IMR-90 (cell line): ENCODE data around the gene ZNF670. TPM values are rescaled to one million over a fixed set of nuclear protein-coding genes. Genes with fewer than 3 reads are reported as not detected.

ENCODE experiments used
- ATAC-seq: fragments of 200-7000 bp; cut with Tn5 transposase; 2 replicates; pipeline ENCODE4 v1.9.1; 2020; ENCODE audit warnings: low read depth, mild to moderate bottlenecking, moderate library complexity
- BruUV-seq: library from RNA; stranded (reverse); fragments of 400-500 nt; replicated peaks from 2 replicates; lab custom pipeline; 2021; lab: Mats Ljungman, UMichigan
- CTCF ChIA-PET: fragments of 300-600 bp; formaldehyde crosslinking; extraction: SDS; loops from one replicate; lab custom pipeline; 2021; ENCODE audit warnings: antibody characterized with exemption; lab: Yijun Ruan, JAX
- POLR2A ChIA-PET: fragments of 300-600 bp; sonication (Branson Sonifier 250); formaldehyde crosslinking; loops from one replicate; lab custom pipeline; 2022; ENCODE audit warnings: antibody characterized with exemption; ENCODE audit not compliant: unreplicated experiment; lab: Charles Lee
- DNase-seq: peaks from one replicate; pipeline ENCODE4 v3.0.0; 2013
- H2AFZ ChIP-seq: replicated peaks from 2 replicates; pipeline ENCODE3; 2013; ENCODE audit warnings: low read length, mild to moderate bottlenecking; ENCODE audit not compliant: poor library complexity
- H2AK5ac ChIP-seq: 2 replicates; pipeline ENCODE4 v1.6.1; 2013; ENCODE audit warnings: low read depth, low read length, inconsistent platforms
- H2AK9ac ChIP-seq: replicated peaks from 2 replicates; pipeline ENCODE3; 2013; ENCODE audit warnings: mild to moderate bottlenecking, low read depth, low read length, moderate library complexity; ENCODE audit not compliant: poor library complexity
- H2BK120ac ChIP-seq: 2 replicates; pipeline ENCODE4 v1.6.1; 2013; ENCODE audit warnings: low read depth, low read length, inconsistent platforms
- H2BK15ac ChIP-seq: 3 replicates; pipeline ENCODE4 v1.6.1; 2013; ENCODE audit warnings: low read depth, low read length, inconsistent platforms
- H2BK20ac ChIP-seq: 2 replicates; pipeline ENCODE4 v1.6.1; 2013; ENCODE audit warnings: low read depth, mild to moderate bottlenecking, inconsistent platforms, low read length, moderate library complexity
- H2BK5ac ChIP-seq: 2 replicates; pipeline ENCODE4 v1.6.1; 2013; ENCODE audit warnings: mild to moderate bottlenecking, low read depth, low read length, inconsistent platforms; ENCODE audit not compliant: poor library complexity, severe bottlenecking
- H3K14ac ChIP-seq: replicated peaks from 2 replicates; pipeline ENCODE4 v1.6.1; 2013; ENCODE audit warnings: low read depth, low read length, inconsistent platforms
- H3K18ac ChIP-seq: 2 replicates; pipeline ENCODE4 v1.6.1; 2013; ENCODE audit warnings: low read depth, low read length, control low read depth
- H3K23ac ChIP-seq: 2 replicates; pipeline ENCODE4 v1.6.1; 2013; ENCODE audit warnings: low read depth, low read length, inconsistent platforms
- H3K27ac ChIP-seq: 2 replicates; pipeline ENCODE4 v1.5.1; 2013; ENCODE audit warnings: mild to moderate bottlenecking, control low read depth, low read length; ENCODE audit not compliant: insufficient read depth
- H3K27me3 ChIP-seq: 2 replicates; pipeline ENCODE4 v1.6.1; 2013; ENCODE audit warnings: low read length; ENCODE audit not compliant: control insufficient read depth, insufficient read depth
- H3K36me3 ChIP-seq: 2 replicates; pipeline ENCODE4 v1.6.1; 2013; ENCODE audit warnings: low read length, mixed read lengths; ENCODE audit not compliant: control insufficient read depth, insufficient read depth
- H3K4ac ChIP-seq: 2 replicates; pipeline ENCODE4 v1.6.1; 2013; ENCODE audit warnings: low read depth, low read length, inconsistent platforms
- H3K4me1 ChIP-seq: 2 replicates; pipeline ENCODE4 v1.6.1; 2013; ENCODE audit warnings: low read length, mixed read lengths; ENCODE audit not compliant: control insufficient read depth, insufficient read depth
- H3K4me2 ChIP-seq: 2 replicates; pipeline ENCODE4 v1.6.1; 2013; ENCODE audit warnings: low read depth, mild to moderate bottlenecking, control low read depth, low read length, moderate library complexity
- H3K4me3 ChIP-seq: 2 replicates; pipeline ENCODE4 v1.5.1; 2013; ENCODE audit warnings: low read depth, mild to moderate bottlenecking, control low read depth, low read length, moderate library complexity; ENCODE audit not compliant: insufficient read depth
- H3K56ac ChIP-seq: 2 replicates; pipeline ENCODE4 v1.6.1; 2013; ENCODE audit warnings: low read length, inconsistent platforms; ENCODE audit not compliant: insufficient read depth; ENCODE audit errors: extremely low read depth
- H3K79me1 ChIP-seq, 2 experiments: 2 replicates each; pipeline ENCODE4 v1.6.1; 2013; ENCODE audit warnings: low read length in 2 of 2, inconsistent platforms in 1 of 2, low read depth in 1 of 2
- H3K9ac ChIP-seq: 2 replicates; pipeline ENCODE4 v1.6.1; 2013; ENCODE audit warnings: low read depth, low read length, control low read depth
- H3K9me1 ChIP-seq: 2 replicates; pipeline ENCODE4 v1.6.1; 2013; ENCODE audit warnings: low read length, inconsistent platforms; ENCODE audit not compliant: insufficient read depth
- H3K9me3 ChIP-seq: 2 replicates; pipeline ENCODE4 v1.6.1; 2013; ENCODE audit warnings: low read length; ENCODE audit not compliant: control insufficient read depth, insufficient read depth
- H4K20me1 ChIP-seq: 2 replicates; pipeline ENCODE4 v1.6.1; 2013; ENCODE audit warnings: low read length, inconsistent platforms; ENCODE audit not compliant: insufficient read depth
- H4K5ac ChIP-seq: 2 replicates; pipeline ENCODE4 v1.6.1; 2013; ENCODE audit warnings: mild to moderate bottlenecking, low read depth, low read length, control low read depth
- H4K8ac ChIP-seq, 2 experiments: 2 replicates each; pipeline ENCODE4 v1.6.1; 2013; ENCODE audit warnings: low read depth in 2 of 2, low read length in 2 of 2, control low read depth in 1 of 2, inconsistent platforms in 1 of 2
- H4K91ac ChIP-seq: 2 replicates; pipeline ENCODE4 v1.6.1; 2013; ENCODE audit warnings: low read depth, low read length, inconsistent platforms; ENCODE audit not compliant: insufficient read depth
- BHLHE40 ChIP-seq: fragments of 150-350 bp; IDR thresholded peaks from 2 replicates; pipeline ENCODE4 v1.6.1; 2016; ENCODE audit warnings: mild to moderate bottlenecking, low read depth, low read length
- CHD1 ChIP-seq: IDR thresholded peaks from 2 replicates; pipeline ENCODE4 v1.6.1; 2012; ENCODE audit warnings: low read depth, low read length, improper control_type of control experiment
- MAFK ChIP-seq: IDR thresholded peaks from 2 replicates; pipeline ENCODE4 v1.6.1; 2012; ENCODE audit warnings: low read depth, low read length, improper control_type of control experiment
- MXI1 ChIP-seq: IDR thresholded peaks from 2 replicates; pipeline ENCODE4 v1.6.1; 2012; ENCODE audit warnings: low read depth, mild to moderate bottlenecking, low read length, moderate library complexity, borderline replicate concordance
- NFE2L2 ChIP-seq: fragments of 150-350 bp; IDR thresholded peaks from 2 replicates; pipeline ENCODE4 v1.6.1; 2016; ENCODE audit warnings: low read depth, mild to moderate bottlenecking, low read length
- POLR2A ChIP-seq: IDR thresholded peaks from 2 replicates; pipeline ENCODE4 v1.6.1; 2012; ENCODE audit warnings: mild to moderate bottlenecking, low read depth, low read length
- RAD21 ChIP-seq: IDR thresholded peaks from 2 replicates; pipeline ENCODE4 v1.6.1; 2012; ENCODE audit warnings: low read length, improper control_type of control experiment
- RCOR1 ChIP-seq: IDR thresholded peaks from 2 replicates; pipeline ENCODE4 v1.6.1; 2012; ENCODE audit warnings: mild to moderate bottlenecking, low read length, improper control_type of control experiment; ENCODE audit not compliant: insufficient replicate concordance
- SMC3 ChIP-seq: fragments of 150-350 bp; IDR thresholded peaks from 2 replicates; pipeline ENCODE4 v1.6.1; 2016; ENCODE audit warnings: low read depth, mild to moderate bottlenecking, antibody characterized with exemption, low read length, moderate library complexity
- USF2 ChIP-seq: fragments of 150-350 bp; IDR thresholded peaks from 2 replicates; pipeline ENCODE4 v1.6.1; 2017; ENCODE audit warnings: mild to moderate bottlenecking, antibody characterized with exemption, low read length, low read depth
- WGBS, 2 experiments: methylation state at CpG; one replicate each; pipeline versions ENCODE4 v1.1.5 to v1.1.7; 2013; ENCODE audit warnings: missing lambda C conversion rate in 2 of 2; ENCODE audit not compliant: insufficient read length in 1 of 2; ENCODE audit errors: extremely low coverage in 2 of 2; 5-methylcytosine and 5-hydroxymethylcytosine counted together
- dilution Hi-C: fragments of 300-500 bp; cut with HindIII; formaldehyde crosslinking; loops from one replicate; pipeline ENCODE4 v1.14.3; 2018; ENCODE audit warnings: low sequenced_read_pairs; ENCODE audit not compliant: unreplicated experiment
- in situ Hi-C: fragments of 300-500 bp; cut with MboI; formaldehyde crosslinking; loops from 3 replicates; pipeline ENCODE4 v1.14.3; 2019; ENCODE audit warnings: low sequenced_read_pairs, inconsistent platforms, mixed read lengths
- intact Hi-C: fragments of 100-400 bp; cut with micrococcal nuclease; formaldehyde crosslinking; loops from 2 replicates; pipeline ENCODE4 v1.10.0; 2022
- polyA plus RNA-seq, 3 experiments: library from polyadenylated mRNA; depleted of rRNA; stranded (reverse); fragments of >200 nt; gene quantifications; 2 replicates each; pipeline ENCODE4 v1.2.3, GENCODE V29; 2012; ENCODE audit warnings: low replicate concordance in 1 of 3
- total RNA-seq: library from RNA; depleted of rRNA; stranded (reverse); fragments of >200 nt; gene quantifications from 2 replicates; pipeline ENCODE4 v1.2.3, GENCODE V29; 2012

The ZNF670 gene
- total and polyA plus RNA-seq, 2 of the 4 experiments (the other 2 are of a cell fraction): 1.8 to 4.5 TPM

- H3K36me3 ChIP-seq: peaks cover 16% of the 10 kb centered on the region
- H2AK9ac ChIP-seq: peak within 1 kb of the TSS; percentile 93
- H2AK5ac ChIP-seq: peak within 1 kb of the TSS; percentile 4; the same call in 1 of the 2 replicates
- H4K5ac ChIP-seq: peak within 1 kb of the TSS; percentile 74
- H3K18ac ChIP-seq: peak within 1 kb of the TSS; percentile 30; the same call in 1 of the 2 replicates
- dilution Hi-C loops: no loop called here
- H2BK20ac ChIP-seq: peak within 1 kb of the TSS; percentile 14; the same call in 1 of the 2 replicates
- ATAC-seq (peak; percentile 98), DNase-seq (peak; percentile 97)
- peak within 1 kb of the TSS; percentile 78; the same call in 1 of the 2 replicates for H3K56ac ChIP-seq
- H3K4ac ChIP-seq: peak within 1 kb of the TSS; percentile 80
- peaks cover 6 to 12% of the 10 kb centered on the region in 2 experiments for H3K79me1 ChIP-seq
- TF ChIP-seq USF2 (peak; percentile 90), RAD21 (no peak), CHD1 (no peak), BHLHE40 (peak; percentile 100), SMC3 (no peak), POLR2A (peak; percentile 95), NFE2L2 (no peak), MAFK (no peak), RCOR1 (no peak), MXI1 (no peak)
- no peaks in the 10 kb centered on the region for H3K4me1 ChIP-seq
- H3K14ac ChIP-seq: peak within 1 kb of the TSS; percentile 87
- H4K91ac ChIP-seq: no peak within 1 kb of the TSS; the same call in 1 of the 2 replicates
- ChIA-PET POLR2A (no interaction called here), CTCF (no interaction called here)
- H2BK15ac ChIP-seq: no peak within 1 kb of the TSS; the same call in 2 of the 3 replicates
- no peak within 1 kb of the TSS; the same call in 1 of the 2 replicates for H2BK120ac ChIP-seq
- H3K9ac ChIP-seq: peak within 1 kb of the TSS; percentile 82
- intact Hi-C loops: loop anchor here (2.0 to 10.0 kb wide), 2 partner anchors 191 to 227 kb away; partner anchors contain the start of gene ZNF496
- peak within 1 kb of the TSS; percentile 76 to 91 for H4K8ac ChIP-seq
- H3K4me2 ChIP-seq: peak within 1 kb of the TSS; percentile 99
- H3K23ac ChIP-seq: peak within 1 kb of the TSS; percentile 82
- H3K4me3 ChIP-seq: peak within 1 kb of the TSS; percentile 92
- 0% methylated on average over 20 of the region's 58 CpGs; no CpG with 5 or more reads in 1 of the 2 experiments for WGBS, 2 experiments
- no TSS peak for BruUV-seq
- H2BK5ac ChIP-seq: peak within 1 kb of the TSS; percentile 72
- H3K27ac ChIP-seq: peak within 1 kb of the TSS; percentile 83
- H3K27me3 ChIP-seq: no peaks in the 10 kb centered on the region
- peak within 1 kb of the TSS; percentile 98 for H2AFZ ChIP-seq
- no peaks in the 10 kb centered on the region for H3K9me1 ChIP-seq
- H4K20me1 ChIP-seq: no peaks in the 10 kb centered on the region
- in situ Hi-C loops: no loop called here
- H3K9me3 ChIP-seq: peaks cover 19% of the 10 kb centered on the region
Measured at GRCh38 chr1:247103859-247104591, 25.4 kb upstream of the ZNF670 start, which contains the start of gene ZNF669. Gene ZNF669 (minus strand): TSS chr1:247104356. CDS start chr1:247104199, 157 bp downstream.
